ENCODE data around the gene DCTPP1.
A peak's percentile ranks its signal among the peaks of the same experiment; 100 is the strongest.
"Not testable (repeated sequence)": the region's sequence is repeated elsewhere in the genome, so short reads cannot be mapped to it uniquely, and the experiment has no call there.

The DCTPP1 gene

GRCh38 chr16:30409125-30410060 is 20.4 kb downstream of the DCTPP1 start:
- DNase-seq = peak; percentile 92

GRCh38 chr16:30407804-30408534 is 21.9 kb downstream of the DCTPP1 start:
- DNase-seq = peak; percentile 57

GRCh38 chr16:30407102-30407803 is 22.6 kb downstream of the DCTPP1 start, which contains the start of gene ZNF771:
Gene ZNF771, plus strand, starts transcription at chr16:30407606. Its CDS starts 448 bp downstream, at chr16:30408054.
- peak; percentile 96 for DNase-seq

- DNase-seq = no peak
These were observed 23.1 kb downstream of the DCTPP1 start for GRCh38 chr16:30406795-30407101.

- DNase-seq = peak; percentile 96
These were observed 27.9 kb downstream of the DCTPP1 start for GRCh38 chr16:30401768-30402425.

- DNase-seq = peak; percentile 71
These were observed 30.2 kb downstream of the DCTPP1 start for GRCh38 chr16:30399435-30400186.

GRCh38 chr16:30398661-30399434 is 31.0 kb downstream of the DCTPP1 start:
- no peak for DNase-seq

- no peak for DNase-seq
These were observed 31.8 kb downstream of the DCTPP1 start for GRCh38 chr16:30397776-30398660.

- no peak for DNase-seq
These were observed 32.8 kb downstream of the DCTPP1 start for GRCh38 chr16:30397056-30397455.

- DNase-seq = not testable (repeated sequence)
These were observed 33.2 kb downstream of the DCTPP1 start for GRCh38 chr16:30396627-30397026.

- no peak for DNase-seq
These were observed 33.7 kb downstream of the DCTPP1 start for GRCh38 chr16:30395992-30396585.

- peak; percentile 95 for DNase-seq
These were observed 34.5 kb downstream of the DCTPP1 start, which contains the start of gene ZNF48 for GRCh38 chr16:30395155-30395991. Gene ZNF48, plus strand, starts transcription at chr16:30395420. Its CDS starts 375 bp downstream, at chr16:30395795.

GRCh38 chr16:30394592-30395154 is 35.2 kb downstream of the DCTPP1 start:
- peak; percentile 55 for DNase-seq

- no peak for DNase-seq
These were observed 46.3 kb downstream of the DCTPP1 start for GRCh38 chr16:30383521-30383920.

- peak; percentile 42 for DNase-seq
These were observed 47.5 kb downstream of the DCTPP1 start, which contains the start of gene SEPTIN1 for GRCh38 chr16:30382111-30382881. Gene SEPTIN1, minus strand, starts transcription at chr16:30382561. Its CDS starts 19 bp downstream, at chr16:30382542.

GRCh38 chr16:30381291-30382041 is 48.4 kb downstream of the DCTPP1 start:
- peak; percentile 36 for DNase-seq

Measured in DMS53 (cell line).